Activated CD8-positive, alpha-beta memory T cell treated with anti-CD3 and anti-CD28 coated beads for 4 hours (primary cell): ENCODE data around the gene IMPG2.

Experiments used
- DNase-seq, 2 donors: peaks; one replicate each; pipeline ENCODE4 v3.0.0-alpha.2; 2020; ENCODE audit warnings: low read depth in 2 of 2

The IMPG2 gene

DNA sequence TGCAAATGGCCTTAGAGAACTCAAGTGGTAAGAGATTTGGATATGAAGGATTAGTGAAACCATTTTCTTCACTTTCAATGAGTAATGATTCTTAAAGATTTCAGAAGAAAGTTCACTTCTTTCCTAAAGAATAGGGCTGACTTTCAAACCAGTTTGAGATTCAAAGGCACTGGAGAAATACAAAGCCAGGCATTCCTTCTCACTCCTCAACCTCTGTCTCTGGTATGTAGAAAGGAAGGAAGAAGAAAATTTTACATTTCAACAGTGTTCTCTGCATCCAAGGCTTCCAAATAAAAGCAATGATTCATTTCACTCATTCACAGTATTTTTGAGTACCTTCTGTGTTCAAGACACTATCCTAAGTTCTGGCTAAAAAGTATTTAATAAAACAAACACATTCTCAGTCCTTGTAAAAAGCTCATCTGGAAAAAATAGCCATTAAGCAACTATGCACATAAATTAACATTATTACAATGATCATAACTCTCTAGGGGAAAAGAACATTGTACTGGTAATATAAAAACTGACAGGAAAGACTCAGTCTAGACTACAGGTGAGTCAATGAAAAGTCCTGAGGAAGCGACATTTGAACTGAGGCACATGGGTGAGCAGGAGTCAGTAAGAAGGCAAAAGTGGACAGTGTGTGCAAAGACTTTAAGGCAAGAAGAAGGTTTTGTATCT is 79.5 kb downstream of the IMPG2 start:
- DNase-seq, result no peak

DNA sequence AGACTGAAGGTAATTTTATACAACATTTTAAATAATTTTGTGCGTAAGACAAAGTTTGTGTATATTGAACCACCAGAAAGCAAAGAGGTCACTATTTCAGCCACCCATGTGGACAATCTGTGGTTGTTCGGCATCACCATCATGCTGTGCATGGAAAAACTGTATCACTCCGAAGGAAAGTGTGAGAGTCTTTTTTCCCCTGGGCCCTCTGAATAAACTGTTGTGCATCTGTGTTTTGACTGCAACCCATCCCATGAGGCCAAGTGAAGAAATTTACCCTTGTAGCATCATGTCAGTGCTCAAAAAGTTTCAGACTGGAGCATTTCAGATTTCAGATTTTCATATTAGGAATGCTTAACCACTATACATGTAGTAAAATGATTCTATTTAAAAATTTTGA is 85.3 kb downstream of the IMPG2 start:
- no peak for DNase-seq

DNA sequence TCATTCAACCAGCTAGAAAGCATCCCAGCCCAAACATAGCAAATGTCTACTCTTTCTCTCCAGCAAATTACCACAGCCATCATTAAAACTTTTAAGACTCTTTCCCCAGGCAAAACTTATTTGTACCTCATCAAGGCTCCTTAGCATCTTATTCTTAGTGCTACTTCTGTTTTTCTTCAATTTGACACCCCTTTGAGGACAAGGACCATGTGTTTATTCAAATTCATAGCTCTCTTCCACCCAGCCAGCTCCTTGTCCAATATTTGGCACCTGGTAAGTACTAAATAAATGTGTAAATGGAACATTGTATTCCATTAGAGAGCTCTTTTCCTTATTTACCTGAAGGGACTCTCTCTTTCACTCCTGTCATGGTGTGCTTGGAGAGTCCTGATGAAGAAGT is 89.8 kb downstream of the IMPG2 start:
- no peak for DNase-seq

DNA sequence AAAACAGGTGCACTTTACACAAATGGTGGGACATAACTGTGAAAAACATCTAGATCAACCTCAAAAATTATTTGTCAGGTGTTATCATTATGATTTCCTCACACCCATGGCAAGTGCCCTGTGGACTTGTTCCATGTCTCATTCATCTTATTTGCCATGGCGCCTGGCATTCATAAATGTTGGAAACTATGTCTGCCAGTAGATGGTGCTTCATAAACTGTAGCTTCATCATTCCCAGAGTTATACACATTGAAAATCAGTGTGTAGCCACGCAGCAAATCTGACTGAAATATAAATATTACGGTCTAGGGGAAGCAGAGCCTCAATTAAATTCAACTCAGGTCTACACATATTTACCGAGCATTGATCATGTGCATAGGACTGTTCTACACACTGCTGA is 90.7 kb downstream of the IMPG2 start:
- no peak for DNase-seq

DNA sequence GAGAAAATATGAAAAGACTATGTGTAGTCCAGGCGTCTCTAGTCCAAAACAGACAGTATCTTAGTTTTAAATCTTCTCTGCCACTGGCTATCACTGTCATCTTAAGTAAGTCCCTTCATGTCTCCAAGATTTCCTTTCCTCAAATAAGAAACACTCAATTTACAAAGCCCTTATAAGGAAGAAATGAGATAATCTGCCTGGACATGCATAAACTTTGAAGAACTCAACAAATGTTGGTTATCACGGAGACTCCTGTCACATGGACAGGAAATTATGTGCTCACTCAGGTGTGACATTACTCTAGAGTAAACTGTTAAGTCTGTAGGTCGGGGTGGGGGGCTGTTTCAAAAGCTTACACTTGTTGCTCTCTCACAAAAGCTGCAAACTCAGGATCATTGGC is 91.9 kb downstream of the IMPG2 start:
- no peak for DNase-seq

DNA sequence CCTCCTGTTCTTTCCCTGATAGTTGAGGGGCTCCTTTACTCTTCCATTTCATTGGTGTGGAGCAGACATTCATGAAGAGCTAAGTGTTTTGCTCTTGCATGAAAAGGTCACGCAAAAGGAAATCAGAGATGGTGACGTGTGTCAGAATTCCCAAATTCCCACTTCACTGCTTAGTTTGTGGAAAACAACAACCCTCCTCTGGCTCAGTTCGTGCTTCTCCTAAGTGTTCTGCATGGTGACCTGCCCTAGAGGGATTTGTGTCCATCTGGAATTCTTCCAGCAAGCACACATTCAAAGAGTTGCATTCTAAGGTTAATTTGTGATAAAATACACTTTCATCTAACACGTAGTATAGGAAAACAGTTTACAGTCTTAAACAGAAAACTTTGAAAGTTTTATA is 95.6 kb downstream of the IMPG2 start:
- no peak for DNase-seq

DNA sequence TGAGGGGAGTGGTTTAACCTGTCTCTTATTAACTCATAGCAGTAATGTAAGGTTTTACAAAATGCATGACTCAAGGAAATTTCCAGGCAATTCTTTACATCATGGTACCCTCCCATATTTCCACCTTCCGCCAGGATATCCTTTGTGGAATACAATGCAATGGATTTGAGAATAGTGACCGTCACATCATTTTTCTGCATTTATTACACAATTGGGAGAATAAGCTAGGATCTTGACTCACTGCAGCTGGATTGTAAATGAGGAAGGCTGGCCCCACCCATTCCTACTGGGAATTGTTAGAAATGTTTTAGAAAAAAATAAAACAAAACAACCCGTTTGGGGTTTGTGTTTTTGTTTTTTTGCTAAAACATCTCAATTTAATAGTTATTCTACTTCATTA is 97.4 kb downstream of the IMPG2 start:
- DNase-seq, result no peak

DNA sequence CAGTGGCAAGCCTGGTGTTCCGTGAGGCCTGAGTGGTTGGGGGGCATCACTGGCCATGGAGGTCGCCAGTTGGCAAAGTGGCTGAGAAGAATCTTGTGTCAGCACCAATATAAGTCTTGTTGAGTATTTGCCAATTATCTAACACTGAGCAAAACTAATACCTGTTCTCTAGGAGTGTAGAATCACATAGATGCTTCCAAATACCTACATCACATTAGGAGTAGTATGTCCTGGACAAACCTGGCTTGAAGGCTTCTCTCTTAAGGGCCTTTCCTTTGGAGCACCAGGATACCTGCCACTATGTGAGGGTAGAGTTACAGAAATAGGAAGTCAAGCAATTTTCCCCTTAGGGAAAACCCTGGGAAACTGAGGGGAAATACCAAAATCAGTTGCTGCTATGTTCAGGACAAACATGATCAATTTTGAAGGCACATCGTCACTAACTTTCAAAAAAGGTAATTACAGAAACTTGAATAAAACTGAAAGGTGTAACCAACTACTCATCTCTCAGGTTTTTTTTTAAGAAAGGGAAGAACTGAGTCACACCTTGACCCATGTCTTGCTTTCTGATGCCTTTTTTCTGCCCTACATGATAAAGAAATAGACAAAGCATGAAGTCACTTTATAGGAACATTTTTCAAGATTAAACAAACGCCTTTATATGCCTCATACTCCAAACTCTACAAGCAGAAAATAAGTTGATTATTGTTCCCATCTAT is 100.4 kb downstream of the IMPG2 start:
- DNase-seq, result no peak

DNA sequence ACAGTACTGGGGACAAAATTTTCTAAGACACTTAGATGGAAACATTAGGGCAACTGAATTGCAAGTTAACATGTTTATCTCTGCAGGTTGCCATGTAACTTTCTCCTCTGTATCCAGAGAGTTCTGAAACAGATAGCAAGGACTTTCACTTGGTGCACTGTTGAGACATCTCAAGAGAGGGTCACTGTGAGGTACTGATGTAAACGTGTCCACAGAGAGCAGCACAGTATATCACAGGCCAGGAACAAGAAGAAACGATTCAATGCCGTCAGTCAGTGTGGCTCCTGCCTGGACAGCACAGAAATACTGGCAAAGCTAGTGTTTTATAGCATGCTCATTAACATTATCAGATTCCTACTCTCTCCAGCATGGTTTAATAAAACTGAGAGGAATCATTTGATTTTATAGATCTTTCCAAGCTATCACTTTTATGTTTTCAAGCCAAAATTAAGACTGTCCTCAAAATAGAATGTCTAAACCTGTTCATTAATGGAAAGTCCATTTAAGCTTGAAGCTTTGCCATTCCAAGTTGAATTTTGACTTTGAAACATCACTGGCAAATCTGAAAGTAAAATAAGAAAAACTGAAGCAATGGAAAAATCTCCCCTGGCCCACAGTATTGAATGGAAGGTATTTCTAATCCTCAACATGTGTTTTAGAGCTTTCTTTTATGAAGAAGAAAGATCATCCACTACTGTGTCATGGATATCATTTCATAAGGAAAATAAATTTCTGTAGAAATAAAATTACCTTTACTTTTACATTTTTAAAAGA is 102.7 kb downstream of the IMPG2 start:
- DNase-seq, result no peak

DNA sequence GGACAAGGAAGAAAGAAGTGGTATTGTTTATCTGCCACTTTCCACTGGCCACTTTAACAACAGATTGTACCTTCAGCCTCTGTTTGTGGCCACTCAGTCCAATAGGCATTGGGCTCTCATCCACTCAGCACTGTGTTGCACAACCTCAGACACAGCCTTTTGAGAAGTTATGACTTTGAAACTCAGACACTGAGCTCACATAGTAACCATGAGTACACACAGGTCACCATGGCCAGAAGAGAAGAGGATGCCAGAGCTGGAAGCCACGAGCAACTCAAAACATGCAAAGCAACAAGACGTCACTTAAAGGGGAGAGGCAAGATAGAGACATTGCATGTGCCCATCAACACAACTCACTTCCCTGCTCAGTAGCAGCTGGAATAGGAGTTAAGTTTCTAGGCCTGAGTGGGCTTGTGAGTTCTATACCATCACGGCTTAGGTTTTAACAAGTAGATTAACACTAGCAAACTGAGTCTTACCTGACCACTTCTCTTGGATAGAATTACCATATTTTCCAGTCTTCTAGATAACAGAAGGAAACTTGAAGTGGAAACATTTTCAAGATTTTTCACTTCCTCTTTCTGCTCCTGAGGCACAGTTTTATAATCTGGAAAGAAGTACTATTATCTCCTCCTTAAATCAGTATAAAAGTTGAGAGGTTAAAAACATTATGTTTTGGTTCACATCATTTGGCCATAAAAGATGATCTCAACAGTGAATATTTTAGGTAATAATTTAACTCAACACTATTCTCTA is 103.5 kb downstream of the IMPG2 start:
- DNase-seq, result no peak

DNA sequence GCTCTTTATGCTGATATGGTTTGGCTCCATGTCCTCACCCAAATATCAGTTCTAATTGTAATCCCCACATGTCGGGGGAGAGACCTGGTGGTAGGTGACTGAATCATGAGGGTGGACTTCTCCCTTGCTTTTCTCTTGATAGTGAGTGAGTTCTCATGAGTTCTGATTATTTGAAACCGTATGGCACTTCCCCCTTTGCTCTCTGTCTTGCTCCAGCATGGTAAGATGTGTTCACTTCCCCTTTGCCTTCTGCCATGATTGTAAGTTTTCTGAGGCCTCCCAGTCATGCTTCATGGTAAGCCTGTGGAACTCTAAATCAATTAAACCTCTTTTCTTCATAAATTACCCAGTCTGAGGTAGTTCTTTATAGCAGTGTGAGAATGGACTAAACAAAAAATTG is 107.6 kb downstream of the IMPG2 start:
- DNase-seq, result no peak

DNA sequence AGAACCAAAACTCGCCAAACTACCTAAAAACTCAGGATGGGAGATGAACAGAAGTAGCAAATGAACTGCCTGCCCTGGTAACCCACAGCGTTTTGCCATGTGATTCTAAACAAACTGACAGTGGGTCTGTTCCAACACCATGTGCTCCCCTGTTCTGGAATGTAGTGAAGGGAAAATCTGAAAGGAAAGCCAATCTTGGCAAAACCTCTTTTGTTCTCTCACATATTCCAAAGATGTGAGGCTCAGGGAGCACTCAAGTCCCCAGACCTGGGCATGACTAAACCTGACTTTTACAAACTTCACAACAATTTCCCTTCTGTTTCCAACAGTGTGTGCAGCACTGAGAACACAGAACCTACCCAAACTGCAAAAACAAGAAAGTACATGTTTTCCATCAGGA is 116.1 kb downstream of the IMPG2 start:
- DNase-seq, result no peak

DNA sequence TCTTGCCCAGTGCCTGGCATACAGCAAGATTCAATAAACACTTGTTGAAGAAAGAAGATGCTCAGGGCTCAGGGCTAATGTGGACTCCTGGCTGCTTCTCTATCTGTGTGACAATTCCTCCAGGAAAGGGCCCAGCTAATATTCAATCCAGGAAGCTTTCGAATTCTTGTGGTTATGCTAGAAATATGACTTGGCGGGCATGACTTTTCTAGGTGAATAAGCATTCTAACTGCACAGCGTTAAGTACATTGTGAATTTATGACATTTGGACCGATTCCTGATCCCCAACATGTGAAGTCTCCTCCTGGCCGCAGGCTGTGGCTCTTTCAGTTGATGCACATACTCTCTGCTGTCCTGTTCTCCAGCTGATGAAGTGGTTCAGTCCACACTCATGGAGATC is 117.0 kb downstream of the IMPG2 start:
- DNase-seq, result no peak

DNA sequence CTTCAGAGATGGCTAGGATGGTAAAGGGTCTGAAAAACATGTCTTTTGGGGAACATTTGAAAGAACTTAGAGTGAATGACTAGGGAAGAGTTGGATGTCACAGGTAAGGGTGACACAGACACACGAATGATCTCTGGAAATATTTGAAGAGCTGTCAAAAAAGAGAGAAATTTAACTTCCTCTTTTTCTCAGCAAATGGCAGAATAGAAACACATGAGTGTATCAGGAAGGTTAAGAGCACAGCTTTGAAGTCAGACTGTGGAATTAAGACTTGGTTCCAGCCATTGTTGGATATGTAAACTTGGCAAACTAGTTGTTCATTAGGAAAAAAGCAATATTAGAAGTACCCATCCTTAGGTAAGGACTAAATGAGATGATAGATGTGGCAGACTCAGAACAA is 117.7 kb downstream of the IMPG2 start:
- DNase-seq, result no peak

DNA sequence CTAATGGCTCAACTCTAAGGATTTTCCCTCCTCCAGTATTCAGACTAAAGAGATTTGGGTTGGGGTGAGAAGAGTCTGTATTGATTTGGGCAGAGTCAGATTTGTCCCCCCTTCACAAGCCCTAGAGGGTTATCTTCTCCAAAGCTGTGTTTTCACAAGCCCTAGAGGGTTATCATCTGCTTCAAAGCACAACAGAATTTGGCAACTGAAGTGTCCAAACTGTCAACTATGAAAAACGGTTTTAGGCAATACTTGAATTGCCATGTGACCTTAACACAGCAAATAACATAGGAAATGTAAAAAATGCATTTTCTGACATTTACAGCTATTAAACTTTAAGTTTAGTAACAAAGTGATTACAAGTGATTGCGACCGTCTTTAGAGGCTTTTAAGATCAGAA is 119.9 kb downstream of the IMPG2 start:
- no peak for DNase-seq

DNA sequence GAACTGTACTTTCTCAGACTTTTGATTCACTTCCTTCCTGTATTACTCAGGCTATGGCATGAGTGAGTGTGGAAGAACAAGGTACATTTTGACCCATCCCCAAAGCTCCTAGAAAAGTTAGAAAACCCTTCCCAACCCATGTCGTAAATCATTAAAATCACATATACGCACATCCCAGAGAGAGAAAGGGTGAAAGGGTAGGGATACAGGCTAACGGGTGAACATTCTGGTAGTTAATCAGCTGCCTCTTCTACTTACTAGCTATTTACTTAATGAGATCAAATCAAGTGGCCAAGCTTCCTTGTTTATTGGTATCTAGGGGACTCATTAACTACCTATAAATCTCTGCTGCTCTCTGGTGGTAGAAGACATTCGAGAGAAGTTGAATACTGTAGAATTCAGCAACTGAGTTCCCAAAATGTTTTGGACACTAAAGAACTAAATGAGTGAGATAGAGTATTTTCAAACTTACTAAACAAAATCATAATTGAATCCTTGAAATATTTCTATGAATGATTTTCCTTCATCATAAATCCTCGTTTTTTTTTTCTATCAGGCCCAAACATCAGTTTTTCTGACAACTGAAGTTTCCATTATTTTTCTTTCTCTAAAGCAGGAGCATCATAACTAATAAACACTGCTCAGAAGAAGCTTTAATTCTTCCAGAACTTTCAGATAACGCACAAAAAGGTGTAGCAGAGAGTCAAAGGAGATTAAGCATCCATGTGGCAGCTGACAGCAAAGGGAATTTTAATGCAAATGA is 124.2 kb downstream of the IMPG2 start:
- DNase-seq, result no peak

DNA sequence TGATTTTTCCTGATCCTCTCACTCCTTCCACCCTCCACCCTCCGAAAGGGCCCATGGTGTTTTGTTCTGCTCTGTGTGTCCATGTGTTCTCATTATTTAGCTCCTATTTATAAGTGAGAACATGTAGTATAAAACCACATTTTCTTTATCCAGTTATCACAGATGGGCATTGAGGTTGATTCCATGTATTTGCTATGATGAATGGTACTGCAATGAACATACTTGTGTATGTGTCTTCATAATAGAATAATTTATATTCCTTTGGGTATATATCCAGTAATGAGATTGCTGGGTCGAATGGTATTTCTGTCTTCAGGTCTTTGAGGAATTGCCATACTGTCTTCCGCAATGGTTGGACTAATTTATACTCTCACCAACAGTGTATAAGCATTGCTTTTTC is 126.0 kb downstream of the IMPG2 start:
- DNase-seq, result no peak

DNA sequence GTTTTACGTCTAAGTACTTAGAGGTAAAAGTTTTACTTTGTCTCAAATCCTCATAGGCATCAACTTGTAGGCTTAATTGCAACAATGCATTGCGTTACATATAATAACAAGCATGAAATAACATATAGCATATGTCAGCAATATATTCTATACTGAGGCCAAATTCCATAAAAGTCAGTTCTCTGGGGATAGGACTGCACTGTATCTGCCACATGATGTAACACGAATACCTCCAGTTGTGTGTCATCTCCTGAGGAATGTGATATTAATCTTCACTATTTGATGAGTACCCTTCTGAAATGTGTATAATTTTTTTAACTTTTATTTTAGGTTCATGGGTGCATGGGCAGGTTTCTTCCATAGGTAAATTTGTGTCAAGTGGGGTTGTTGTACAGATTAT is 126.4 kb downstream of the IMPG2 start:
- no peak for DNase-seq

DNA sequence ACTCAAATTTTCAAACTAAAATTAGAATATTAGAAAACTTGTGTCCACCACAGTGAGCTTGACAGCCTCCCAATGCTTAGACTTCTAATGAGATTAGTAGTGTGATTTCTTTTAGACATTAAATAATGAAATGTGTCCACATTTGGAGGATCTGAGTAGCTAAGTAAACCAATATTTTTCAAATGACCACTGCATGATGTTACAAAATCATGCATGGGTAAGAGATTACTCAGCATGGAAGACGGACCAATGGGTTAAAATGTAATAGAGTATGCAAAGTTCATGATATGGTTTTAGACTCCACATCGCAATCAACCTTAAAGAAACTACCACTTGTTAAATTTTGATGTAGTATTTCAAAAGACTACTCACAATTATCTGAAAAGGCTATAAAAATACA is 130.6 kb downstream of the IMPG2 start:
- DNase-seq, result no peak

DNA sequence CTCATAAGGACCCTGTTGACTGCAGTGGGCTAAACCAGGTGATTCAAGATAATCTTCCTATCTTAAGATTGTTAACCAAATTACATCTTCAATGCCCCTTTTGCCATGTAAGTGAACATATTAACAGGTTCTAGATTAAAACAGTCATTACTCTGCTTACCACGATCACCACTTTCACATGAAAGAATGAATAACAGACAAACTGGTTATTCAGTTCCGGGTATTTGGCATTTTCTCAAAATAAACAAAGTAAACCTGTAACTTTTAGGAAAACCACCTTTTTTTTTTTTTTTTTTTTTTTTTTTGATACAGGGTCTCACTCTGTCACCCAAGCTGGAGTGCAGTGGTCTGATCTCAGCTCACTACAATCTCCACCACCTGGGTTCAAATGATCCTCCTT is 131.2 kb downstream of the IMPG2 start:
- no peak for DNase-seq

DNA sequence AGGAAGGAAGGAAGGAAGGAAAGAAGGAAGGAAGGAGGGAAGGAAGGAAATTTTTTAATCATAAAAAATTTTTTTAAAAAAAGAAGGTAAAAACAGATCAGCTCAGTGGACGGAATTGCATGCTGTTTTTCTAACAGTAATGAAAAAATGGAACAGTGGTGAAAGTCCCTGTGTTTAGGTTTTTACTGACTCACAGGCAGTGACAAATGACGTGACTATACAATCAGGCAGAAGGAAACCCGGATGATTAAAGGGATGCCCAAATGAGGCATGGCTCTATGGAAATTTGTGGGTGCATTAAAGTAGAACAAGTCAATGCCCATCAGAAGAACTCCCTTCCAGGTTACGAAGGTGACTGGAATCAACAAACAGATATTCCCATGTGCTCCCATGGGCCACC is 135.0 kb downstream of the IMPG2 start:
- no peak for DNase-seq

DNA sequence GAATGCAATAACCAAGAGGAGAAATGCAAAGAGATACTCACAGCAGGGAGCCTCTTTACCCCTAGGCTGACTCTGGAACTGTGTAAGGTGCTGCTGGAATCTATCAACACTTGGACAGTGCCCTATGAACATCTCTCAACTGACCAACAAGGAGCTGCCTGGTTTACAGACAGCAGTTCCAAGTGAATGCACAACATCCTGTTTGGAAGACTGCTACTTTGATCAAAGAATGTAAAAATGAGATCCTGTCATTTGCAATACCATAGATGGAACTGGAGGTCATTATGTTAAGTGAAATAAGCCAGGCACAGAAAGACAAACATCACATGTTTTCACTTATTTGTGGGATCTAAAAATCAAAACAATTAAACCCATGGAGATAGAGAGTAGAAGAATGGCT is 136.3 kb downstream of the IMPG2 start:
- no peak for DNase-seq
